ENCODE data around the gene RWDD1. TPM values are rescaled to one million over a fixed set of nuclear protein-coding genes. Genes with fewer than 3 reads are reported as not detected.
"Not testable (repeated sequence)": the region's sequence is repeated elsewhere in the genome, so short reads cannot be mapped to it uniquely, and the experiment has no call there.

The RWDD1 gene
- total RNA-seq, 2 experiments from 2014 or later: 44.3 to 46.0 TPM

DNA sequence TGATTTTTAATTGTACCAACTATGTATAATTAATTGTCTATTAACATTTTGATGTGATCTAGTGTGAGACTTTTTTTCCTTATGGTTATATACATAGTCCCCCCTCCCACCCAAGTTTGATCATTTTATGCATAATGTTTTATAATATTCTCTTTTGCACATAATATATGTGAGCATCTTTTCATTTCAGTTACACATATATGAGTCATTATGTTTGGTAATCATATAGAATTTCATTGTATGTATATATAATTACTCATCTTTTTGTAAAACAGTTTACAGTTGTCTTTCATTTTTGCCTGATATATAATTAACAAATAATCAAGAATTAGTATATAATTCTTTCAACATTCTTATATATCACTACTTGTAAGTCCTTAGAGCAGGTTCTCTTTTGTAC lies 15.0 kb downstream of the RWDD1 start:
- no peak for DNase-seq
- CTCF ChIA-PET: no interaction called here
- POLR2A ChIA-PET: no interaction called here
- no peak overlapping the region for H3K27ac Mint-ChIP-seq
- ATAC-seq: no peak
- intact Hi-C loops (cut with micrococcal nuclease): no loop called here
- TF ChIP-seq, protein P1, sequence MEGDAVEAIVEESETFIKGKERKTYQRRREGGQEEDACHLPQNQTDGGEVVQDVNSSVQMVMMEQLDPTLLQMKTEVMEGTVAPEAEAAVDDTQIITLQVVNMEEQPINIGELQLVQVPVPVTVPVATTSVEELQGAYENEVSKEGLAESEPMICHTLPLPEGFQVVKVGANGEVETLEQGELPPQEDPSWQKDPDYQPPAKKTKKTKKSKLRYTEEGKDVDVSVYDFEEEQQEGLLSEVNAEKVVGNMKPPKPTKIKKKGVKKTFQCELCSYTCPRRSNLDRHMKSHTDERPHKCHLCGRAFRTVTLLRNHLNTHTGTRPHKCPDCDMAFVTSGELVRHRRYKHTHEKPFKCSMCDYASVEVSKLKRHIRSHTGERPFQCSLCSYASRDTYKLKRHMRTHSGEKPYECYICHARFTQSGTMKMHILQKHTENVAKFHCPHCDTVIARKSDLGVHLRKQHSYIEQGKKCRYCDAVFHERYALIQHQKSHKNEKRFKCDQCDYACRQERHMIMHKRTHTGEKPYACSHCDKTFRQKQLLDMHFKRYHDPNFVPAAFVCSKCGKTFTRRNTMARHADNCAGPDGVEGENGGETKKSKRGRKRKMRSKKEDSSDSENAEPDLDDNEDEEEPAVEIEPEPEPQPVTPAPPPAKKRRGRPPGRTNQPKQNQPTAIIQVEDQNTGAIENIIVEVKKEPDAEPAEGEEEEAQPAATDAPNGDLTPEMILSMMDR (IDR thresholded peaks at IDR 0.05): no peak
- no peaks in the 10 kb centered on the region for H3K4me1 Mint-ChIP-seq (ENCODE audit: low read depth)
- H3K4me3 Mint-ChIP-seq: no peak overlapping the region
- H3K27me3 Mint-ChIP-seq: no peaks in the 10 kb centered on the region
- peaks cover 36% of the 10 kb centered on the region for H3K36me3 Mint-ChIP-seq (ENCODE audit: low read depth)
- H3K9me3 Mint-ChIP-seq: no peaks in the 10 kb centered on the region

DNA sequence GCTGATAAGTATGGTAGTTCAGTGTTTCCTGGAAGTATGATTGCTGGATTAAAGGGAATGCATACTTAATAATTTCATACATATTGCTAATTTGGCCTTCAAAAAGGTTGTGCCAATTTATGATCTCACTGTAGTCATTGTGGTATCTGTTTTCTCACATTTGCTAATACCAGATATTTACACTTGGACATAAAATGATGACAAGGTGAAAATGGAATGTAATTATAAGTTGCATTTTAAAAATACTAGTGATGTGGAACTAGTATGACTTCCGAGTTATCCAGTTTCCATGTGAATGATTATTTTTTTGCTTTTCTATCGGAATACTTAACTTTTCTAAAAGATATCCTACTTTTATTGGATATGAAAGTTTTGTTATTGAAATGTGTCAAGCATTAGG lies 15.4 kb downstream of the RWDD1 start:
- peaks cover 37% of the 10 kb centered on the region for H3K36me3 Mint-ChIP-seq (ENCODE audit: low read depth)
- intact Hi-C loops (cut with micrococcal nuclease): no loop called here
- CTCF ChIA-PET: no interaction called here
- H3K27ac Mint-ChIP-seq: no peak overlapping the region
- POLR2A ChIA-PET: no interaction called here
- TF ChIP-seq, protein P1 (IDR thresholded peaks at IDR 0.05): no peak
- no peaks in the 10 kb centered on the region for H3K4me1 Mint-ChIP-seq (ENCODE audit: low read depth)
- no peaks in the 10 kb centered on the region for H3K9me3 Mint-ChIP-seq
- no peak for DNase-seq
- no peak for ATAC-seq
- no peaks in the 10 kb centered on the region for H3K27me3 Mint-ChIP-seq
- no peak overlapping the region for H3K4me3 Mint-ChIP-seq

DNA sequence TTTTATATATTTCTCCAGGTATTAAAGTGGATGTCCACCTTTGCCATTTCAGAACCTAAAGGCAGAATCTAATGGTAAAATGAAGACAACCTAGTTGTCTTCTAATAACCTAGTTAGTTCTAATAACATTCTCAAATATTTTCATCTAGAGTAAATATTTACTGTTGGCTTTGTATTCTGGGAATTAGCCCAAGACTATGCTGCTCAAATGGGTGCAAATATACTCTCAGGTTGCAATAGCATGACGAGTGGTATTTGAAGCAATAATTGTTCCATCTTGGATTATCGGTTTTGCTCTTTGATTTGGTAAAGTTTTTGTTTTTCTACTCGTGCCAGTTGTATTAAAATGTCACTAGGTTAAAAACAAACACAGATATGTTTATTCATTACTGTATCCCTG lies 23.9 kb downstream of the RWDD1 start:
- DNase-seq (no peak), ATAC-seq (no peak)
- POLR2A ChIA-PET: no interaction called here
- H3K4me1 Mint-ChIP-seq (ENCODE audit: low read depth): no peaks in the 10 kb centered on the region
- peaks cover 35% of the 10 kb centered on the region for H3K36me3 Mint-ChIP-seq (ENCODE audit: low read depth)
- no peaks in the 10 kb centered on the region for H3K9me3 Mint-ChIP-seq
- no peaks in the 10 kb centered on the region for H3K27me3 Mint-ChIP-seq
- CTCF ChIA-PET: no interaction called here
- H3K27ac Mint-ChIP-seq: no peak overlapping the region
- intact Hi-C loops (cut with micrococcal nuclease): no loop called here
- H3K4me3 Mint-ChIP-seq: no peak overlapping the region
- TF ChIP-seq, protein P1 (IDR thresholded peaks at IDR 0.05): no peak

DNA sequence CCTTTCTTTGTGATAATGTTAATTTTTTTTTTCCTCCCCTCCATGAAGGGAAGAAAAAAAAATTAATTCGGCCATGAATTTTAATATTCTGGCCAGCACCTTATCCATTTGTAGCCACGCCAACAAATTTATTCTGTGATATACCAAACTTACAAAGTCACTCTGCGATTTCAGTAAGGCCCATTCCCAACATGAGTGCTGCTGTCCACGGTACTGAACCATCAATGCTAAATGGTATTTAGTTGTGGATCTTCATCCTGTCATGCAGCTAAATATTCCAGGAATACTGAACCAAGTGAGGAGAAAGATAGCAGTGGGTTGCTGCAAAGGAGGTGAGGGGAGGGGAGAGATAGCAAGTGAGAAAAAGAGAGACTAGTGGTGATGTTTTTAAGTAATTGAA lies 25.5 kb downstream of the RWDD1 start:
- intact Hi-C loops (cut with micrococcal nuclease): no loop called here
- H3K4me1 Mint-ChIP-seq (ENCODE audit: low read depth): no peaks in the 10 kb centered on the region
- no peak overlapping the region for H3K4me3 Mint-ChIP-seq
- no peak for DNase-seq
- CTCF ChIA-PET: interaction anchor here (0.9 to 1.2 kb wide), 2 partner anchors 51 to 309 kb away, joined by 3 read pairs; no protein-coding TSS in a partner anchor
- no peak overlapping the region for H3K27ac Mint-ChIP-seq
- ATAC-seq: no peak
- H3K36me3 Mint-ChIP-seq (ENCODE audit: low read depth): peaks cover 29% of the 10 kb centered on the region
- no peaks in the 10 kb centered on the region for H3K9me3 Mint-ChIP-seq
- POLR2A ChIA-PET: no interaction called here
- H3K27me3 Mint-ChIP-seq: no peaks in the 10 kb centered on the region
- TF ChIP-seq, protein P1 (IDR thresholded peaks at IDR 0.05): no peak

DNA sequence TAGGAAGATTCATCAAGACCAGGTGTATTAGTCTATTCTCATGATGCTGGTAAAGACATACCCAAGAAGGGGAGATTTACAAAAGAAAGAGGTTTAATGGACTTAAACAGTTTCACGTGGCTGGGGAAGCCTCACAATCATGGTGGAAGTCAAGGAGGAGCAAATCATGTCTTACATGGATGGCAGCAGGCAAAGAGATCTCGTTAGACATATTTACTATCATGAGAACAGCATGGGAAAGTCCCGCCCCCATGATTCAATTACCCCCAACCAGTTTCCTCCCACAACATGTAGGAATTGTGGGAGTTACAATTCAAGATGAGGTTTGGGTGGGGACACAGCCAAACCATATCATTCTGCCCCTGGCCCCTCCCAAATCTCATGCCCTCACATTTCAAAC lies 32.6 kb downstream of the RWDD1 start:
- not testable (repeated sequence) for H3K4me3 Mint-ChIP-seq

DNA sequence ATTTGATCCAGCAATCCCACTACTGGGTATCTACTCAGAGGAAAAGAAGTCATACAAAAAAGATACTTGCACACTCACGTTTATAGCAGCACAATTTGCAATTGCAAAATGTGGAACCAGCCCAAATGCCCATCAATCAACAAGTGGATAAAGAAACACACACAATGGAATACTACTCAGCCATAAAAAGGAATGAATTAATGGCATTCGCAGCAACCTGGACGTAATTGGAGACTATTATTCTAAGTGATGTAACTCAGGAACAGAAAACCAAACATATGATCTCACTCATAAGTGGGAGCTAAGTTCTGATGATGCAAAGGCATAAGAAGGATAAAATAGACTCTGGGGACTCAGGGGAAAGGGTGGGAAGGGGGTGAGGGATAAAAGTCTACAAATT lies 33.6 kb downstream of the RWDD1 start:
- H3K9me3 Mint-ChIP-seq; ATAC-seq; intact Hi-C loops (cut with micrococcal nuclease); H3K27me3 Mint-ChIP-seq; CTCF ChIA-PET; H3K27ac Mint-ChIP-seq; H3K4me3 Mint-ChIP-seq; POLR2A ChIA-PET; DNase-seq; H3K4me1 Mint-ChIP-seq (ENCODE audit: low read depth): not testable (repeated sequence)
- H3K36me3 Mint-ChIP-seq (ENCODE audit: low read depth): peaks cover 30% of the 10 kb centered on the region

More for the DNA sequence above, 32.6 kb downstream of the RWDD1 start:
- H3K27ac Mint-ChIP-seq; H3K27me3 Mint-ChIP-seq; POLR2A ChIA-PET; H3K4me1 Mint-ChIP-seq (ENCODE audit: low read depth); intact Hi-C loops (cut with micrococcal nuclease); CTCF ChIA-PET; DNase-seq; H3K9me3 Mint-ChIP-seq; ATAC-seq: not testable (repeated sequence)
- H3K36me3 Mint-ChIP-seq (ENCODE audit: low read depth): peaks cover 30% of the 10 kb centered on the region

All from activated CD8-positive, alpha-beta T cell treated with anti-CD3 and anti-CD28 coated beads for 36 hours (primary cell).